IMR-90 (cell line): ENCODE measurements around the gene ERP44. TPM values are rescaled to one million over a fixed set of nuclear protein-coding genes. Genes with fewer than 3 reads are reported as not detected.
"Not testable (repeated sequence)": the region's sequence is repeated elsewhere in the genome, so short reads cannot be mapped to it uniquely, and the experiment has no call there.

Experiments
- ATAC-seq: fragments of 200-7000 bp; cut with Tn5 transposase; 2 replicates; pipeline ENCODE4 v1.9.1; 2020; ENCODE audit warnings: low read depth, mild to moderate bottlenecking, moderate library complexity
- BruUV-seq: library from RNA; stranded (reverse); fragments of 400-500 nt; replicated peaks from 2 replicates; lab custom pipeline; 2021; lab: Mats Ljungman, UMichigan
- CTCF ChIA-PET: fragments of 300-600 bp; formaldehyde crosslinking; extraction: SDS; loops from one replicate; lab custom pipeline; 2021; ENCODE audit warnings: antibody characterized with exemption; lab: Yijun Ruan, JAX
- POLR2A ChIA-PET: fragments of 300-600 bp; sonication (Branson Sonifier 250); formaldehyde crosslinking; loops from one replicate; lab custom pipeline; 2022; ENCODE audit warnings: antibody characterized with exemption; ENCODE audit not compliant: unreplicated experiment; lab: Charles Lee
- DNase-seq: peaks from one replicate; pipeline ENCODE4 v3.0.0; 2013
- H2AFZ ChIP-seq: replicated peaks from 2 replicates; pipeline ENCODE3; 2013; ENCODE audit warnings: low read length, mild to moderate bottlenecking; ENCODE audit not compliant: poor library complexity
- H2AK5ac ChIP-seq: 2 replicates; pipeline ENCODE4 v1.6.1; 2013; ENCODE audit warnings: low read depth, low read length, inconsistent platforms
- H2AK9ac ChIP-seq: replicated peaks from 2 replicates; pipeline ENCODE3; 2013; ENCODE audit warnings: mild to moderate bottlenecking, low read depth, low read length, moderate library complexity; ENCODE audit not compliant: poor library complexity
- H2BK120ac ChIP-seq: 2 replicates; pipeline ENCODE4 v1.6.1; 2013; ENCODE audit warnings: low read depth, low read length, inconsistent platforms
- H2BK15ac ChIP-seq: 3 replicates; pipeline ENCODE4 v1.6.1; 2013; ENCODE audit warnings: low read depth, low read length, inconsistent platforms
- H2BK20ac ChIP-seq: 2 replicates; pipeline ENCODE4 v1.6.1; 2013; ENCODE audit warnings: low read depth, mild to moderate bottlenecking, inconsistent platforms, low read length, moderate library complexity
- H2BK5ac ChIP-seq: 2 replicates; pipeline ENCODE4 v1.6.1; 2013; ENCODE audit warnings: mild to moderate bottlenecking, low read depth, low read length, inconsistent platforms; ENCODE audit not compliant: poor library complexity, severe bottlenecking
- H3K14ac ChIP-seq: replicated peaks from 2 replicates; pipeline ENCODE4 v1.6.1; 2013; ENCODE audit warnings: low read depth, low read length, inconsistent platforms
- H3K18ac ChIP-seq: 2 replicates; pipeline ENCODE4 v1.6.1; 2013; ENCODE audit warnings: low read depth, low read length, control low read depth
- H3K23ac ChIP-seq: 2 replicates; pipeline ENCODE4 v1.6.1; 2013; ENCODE audit warnings: low read depth, low read length, inconsistent platforms
- H3K27ac ChIP-seq: 2 replicates; pipeline ENCODE4 v1.5.1; 2013; ENCODE audit warnings: mild to moderate bottlenecking, control low read depth, low read length; ENCODE audit not compliant: insufficient read depth
- H3K27me3 ChIP-seq: 2 replicates; pipeline ENCODE4 v1.6.1; 2013; ENCODE audit warnings: low read length; ENCODE audit not compliant: control insufficient read depth, insufficient read depth
- H3K36me3 ChIP-seq: 2 replicates; pipeline ENCODE4 v1.6.1; 2013; ENCODE audit warnings: low read length, mixed read lengths; ENCODE audit not compliant: control insufficient read depth, insufficient read depth
- H3K4ac ChIP-seq: 2 replicates; pipeline ENCODE4 v1.6.1; 2013; ENCODE audit warnings: low read depth, low read length, inconsistent platforms
- H3K4me1 ChIP-seq: 2 replicates; pipeline ENCODE4 v1.6.1; 2013; ENCODE audit warnings: low read length, mixed read lengths; ENCODE audit not compliant: control insufficient read depth, insufficient read depth
- H3K4me2 ChIP-seq: 2 replicates; pipeline ENCODE4 v1.6.1; 2013; ENCODE audit warnings: low read depth, mild to moderate bottlenecking, control low read depth, low read length, moderate library complexity
- H3K4me3 ChIP-seq: 2 replicates; pipeline ENCODE4 v1.5.1; 2013; ENCODE audit warnings: low read depth, mild to moderate bottlenecking, control low read depth, low read length, moderate library complexity; ENCODE audit not compliant: insufficient read depth
- H3K56ac ChIP-seq: 2 replicates; pipeline ENCODE4 v1.6.1; 2013; ENCODE audit warnings: low read length, inconsistent platforms; ENCODE audit not compliant: insufficient read depth; ENCODE audit errors: extremely low read depth
- H3K79me1 ChIP-seq, 2 experiments: 2 replicates each; pipeline ENCODE4 v1.6.1; 2013; ENCODE audit warnings: low read length in 2 of 2, inconsistent platforms in 1 of 2, low read depth in 1 of 2
- H3K9ac ChIP-seq: 2 replicates; pipeline ENCODE4 v1.6.1; 2013; ENCODE audit warnings: low read depth, low read length, control low read depth
- H3K9me1 ChIP-seq: 2 replicates; pipeline ENCODE4 v1.6.1; 2013; ENCODE audit warnings: low read length, inconsistent platforms; ENCODE audit not compliant: insufficient read depth
- H3K9me3 ChIP-seq: 2 replicates; pipeline ENCODE4 v1.6.1; 2013; ENCODE audit warnings: low read length; ENCODE audit not compliant: control insufficient read depth, insufficient read depth
- H4K20me1 ChIP-seq: 2 replicates; pipeline ENCODE4 v1.6.1; 2013; ENCODE audit warnings: low read length, inconsistent platforms; ENCODE audit not compliant: insufficient read depth
- H4K5ac ChIP-seq: 2 replicates; pipeline ENCODE4 v1.6.1; 2013; ENCODE audit warnings: mild to moderate bottlenecking, low read depth, low read length, control low read depth
- H4K8ac ChIP-seq, 2 experiments: 2 replicates each; pipeline ENCODE4 v1.6.1; 2013; ENCODE audit warnings: low read depth in 2 of 2, low read length in 2 of 2, control low read depth in 1 of 2, inconsistent platforms in 1 of 2
- H4K91ac ChIP-seq: 2 replicates; pipeline ENCODE4 v1.6.1; 2013; ENCODE audit warnings: low read depth, low read length, inconsistent platforms; ENCODE audit not compliant: insufficient read depth
- WGBS, 2 experiments: methylation state at CpG; one replicate each; pipeline versions ENCODE4 v1.1.5 to v1.1.7; 2013; ENCODE audit warnings: missing lambda C conversion rate in 2 of 2; ENCODE audit not compliant: insufficient read length in 1 of 2; ENCODE audit errors: extremely low coverage in 2 of 2; 5-methylcytosine and 5-hydroxymethylcytosine counted together
- dilution Hi-C: fragments of 300-500 bp; cut with HindIII; formaldehyde crosslinking; loops from one replicate; pipeline ENCODE4 v1.14.3; 2018; ENCODE audit warnings: low sequenced_read_pairs; ENCODE audit not compliant: unreplicated experiment
- in situ Hi-C: fragments of 300-500 bp; cut with MboI; formaldehyde crosslinking; loops from 3 replicates; pipeline ENCODE4 v1.14.3; 2019; ENCODE audit warnings: low sequenced_read_pairs, inconsistent platforms, mixed read lengths
- intact Hi-C: fragments of 100-400 bp; cut with micrococcal nuclease; formaldehyde crosslinking; loops from 2 replicates; pipeline ENCODE4 v1.10.0; 2022
- polyA plus RNA-seq, 3 experiments: library from polyadenylated mRNA; depleted of rRNA; stranded (reverse); fragments of >200 nt; gene quantifications; 2 replicates each; pipeline ENCODE4 v1.2.3, GENCODE V29; 2012; ENCODE audit warnings: low replicate concordance in 1 of 3
- total RNA-seq: library from RNA; depleted of rRNA; stranded (reverse); fragments of >200 nt; gene quantifications from 2 replicates; pipeline ENCODE4 v1.2.3, GENCODE V29; 2012

Gene ERP44
- total and polyA plus RNA-seq, 2 of the 4 experiments (the other 2 are of a cell fraction): 9.1 to 13.5 TPM

- H4K91ac ChIP-seq, H3K36me3 ChIP-seq, H3K4me3 ChIP-seq, H3K27ac ChIP-seq, BruUV-seq, H3K9ac ChIP-seq, in situ Hi-C loops, H3K14ac ChIP-seq, POLR2A ChIA-PET, H4K8ac ChIP-seq, CTCF ChIA-PET, DNase-seq, H2AK5ac ChIP-seq, H3K56ac ChIP-seq, H3K27me3 ChIP-seq, H3K9me3 ChIP-seq, H2BK120ac ChIP-seq, H2BK15ac ChIP-seq, H3K4me1 ChIP-seq, H4K20me1 ChIP-seq, H3K23ac ChIP-seq, H2AFZ ChIP-seq, H2BK5ac ChIP-seq, H2AK9ac ChIP-seq, dilution Hi-C loops, ATAC-seq, H2BK20ac ChIP-seq, H3K4ac ChIP-seq, H3K9me1 ChIP-seq, H3K18ac ChIP-seq, H3K4me2 ChIP-seq, H4K5ac ChIP-seq, H3K79me1 ChIP-seq, intact Hi-C loops: not testable (repeated sequence)
- WGBS, 2 experiments: 92% methylated on average over 6 of the region's 9 CpGs; no CpG with 5 or more reads in 1 of the 2 experiments
Observed at GRCh38 chr9:100141862-100142261, 43.1 kb upstream of the ERP44 start.

- H4K5ac ChIP-seq, H2BK15ac ChIP-seq, H4K20me1 ChIP-seq, ATAC-seq, H3K4me3 ChIP-seq, BruUV-seq, H3K9me1 ChIP-seq, intact Hi-C loops, H3K4ac ChIP-seq, H2BK5ac ChIP-seq, DNase-seq, H3K36me3 ChIP-seq, H3K56ac ChIP-seq, H3K4me2 ChIP-seq, H3K79me1 ChIP-seq, H3K9me3 ChIP-seq, H4K8ac ChIP-seq, H3K27me3 ChIP-seq, H3K27ac ChIP-seq, H2BK20ac ChIP-seq, H2BK120ac ChIP-seq, H3K18ac ChIP-seq, H2AFZ ChIP-seq, H3K4me1 ChIP-seq, CTCF ChIA-PET, H3K14ac ChIP-seq, in situ Hi-C loops, H2AK5ac ChIP-seq, POLR2A ChIA-PET, dilution Hi-C loops, H2AK9ac ChIP-seq, H3K23ac ChIP-seq, H4K91ac ChIP-seq, H3K9ac ChIP-seq: not testable (repeated sequence)
- 100% methylated on average over 2 of the region's 6 CpGs; no CpG with 5 or more reads in 1 of the 2 experiments for WGBS, 2 experiments
Observed at GRCh38 chr9:100140303-100140702, 41.5 kb upstream of the ERP44 start.
